Measurements from ENCODE around the gene KLF15. TPM values are rescaled to one million over a fixed set of nuclear protein-coding genes. Genes with fewer than 3 reads are reported as not detected.

Gene KLF15
- total and polyA plus RNA-seq, 2 of the 8 experiments (the other 6 are each of a cell fraction or from before 2014, with no cell fraction given): 15.7 to 19.5 TPM

DNA sequence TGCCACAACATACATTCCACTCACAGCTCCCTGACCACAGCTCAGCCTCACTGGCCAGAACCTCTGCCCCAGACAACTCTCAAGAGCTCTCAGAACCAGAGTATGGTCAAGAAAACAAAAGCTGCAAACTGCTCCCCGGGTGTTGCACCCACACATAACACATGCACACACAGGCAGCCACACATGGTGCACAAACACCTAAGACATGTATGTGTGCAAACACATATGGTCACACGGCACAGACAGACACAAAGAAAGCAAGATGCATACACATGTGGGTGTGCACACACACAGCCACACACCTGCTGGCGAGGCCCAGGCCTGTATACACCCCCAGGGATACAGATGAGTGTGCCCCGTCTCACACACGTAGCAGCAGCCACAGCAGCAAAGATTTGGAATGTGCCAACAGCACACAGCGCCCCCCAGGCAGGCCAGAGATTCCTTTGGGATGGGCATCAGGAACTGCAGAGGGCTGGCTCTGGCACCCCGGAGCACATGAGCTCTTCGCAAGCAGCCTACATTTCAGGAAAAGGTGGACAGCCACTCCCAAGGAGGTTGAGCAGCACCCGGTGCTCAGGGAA, 6.6 kb downstream of the KLF15 start:
- H4K5ac ChIP-seq (ENCODE audit: insufficient read length, low read depth, low read length): no peak overlapping the region
- 0 out of 2 replicates have a peak, but pooled peaks cover 4% of the 10 kb centered on the region for H3K79me1 ChIP-seq (ENCODE audit: low read depth, low read length)
- no peak overlapping the region for H2BK12ac ChIP-seq (ENCODE audit: low read depth, low read length)
- FAIRE-seq: no peak
- no peak overlapping the region for H3K9ac ChIP-seq (replicated peaks in 1 of 4; ENCODE audit: extremely low read depth in 1 of 4, low read depth in 3 of 4, low read length in 3 of 4)
- H4K20me1 ChIP-seq (replicated peaks in 1 of 2; ENCODE audit: control insufficient read depth in 1 of 2, insufficient read depth in 2 of 2, low read length in 2 of 2): peaks cover 0 to 25% of the 10 kb centered on the region in 2 experiments
- H3K23ac ChIP-seq (ENCODE audit: insufficient read length): no peak overlapping the region
- H3K4me1 ChIP-seq (replicated peaks in 1 of 4; ENCODE audit: control insufficient read depth in 3 of 4, insufficient read depth in 4 of 4, low read length in 3 of 4): peaks cover 0 to 9% (median 5%) of the 10 kb centered on the region in 4 experiments; a peak in 4 of 7 replicates
- H3K36me3 ChIP-seq (ENCODE audit: control insufficient read depth in 2 of 4, insufficient read depth in 4 of 4, low read length in 3 of 4): peaks cover 0 to 15% (median 10%) of the 10 kb centered on the region in 4 experiments; a peak in 5 of 8 replicates
- no peak for DNase-seq (ENCODE audit: low read depth in 1 of 2, low spot score in 2 of 2)
- no peak overlapping the region for H2BK20ac ChIP-seq (ENCODE audit: low read length)
- H4K91ac ChIP-seq (replicated peaks; ENCODE audit: insufficient read length, low read length): no peak overlapping the region
- no peak overlapping the region for H2BK120ac ChIP-seq (replicated peaks; ENCODE audit: low read depth, low read length)
- H3K4me3 ChIP-seq (ENCODE audit: extremely low read depth in 1 of 4, insufficient read depth in 2 of 4, low read depth in 3 of 4, low read length in 4 of 4): no peak overlapping the region
- H3K56ac ChIP-seq (replicated peaks; ENCODE audit: insufficient read length, low read depth, low read length): no peak overlapping the region
- H3K4me2 ChIP-seq (ENCODE audit: insufficient read depth in 1 of 2, low read depth in 2 of 2, low read length in 2 of 2): no peak overlapping the region
- peak overlapping the region; percentile 49; the same call in 1 of the 2 replicates for H2BK5ac ChIP-seq (ENCODE audit: low read depth, low read length)
- H2AFZ ChIP-seq (ENCODE audit: low read length): no peak overlapping the region
- H2BK15ac ChIP-seq (ENCODE audit: low read length): no peak overlapping the region
- no peaks in the 10 kb centered on the region for H3K27me3 ChIP-seq (replicated peaks in 1 of 4; ENCODE audit: control insufficient read depth in 3 of 4, extremely low read depth in 1 of 4, insufficient read depth in 3 of 4, low read length in 3 of 4)
- POLR2A ChIA-PET (ENCODE audit: partially characterized antibody): interaction anchor here (1.0 to 2.3 kb wide), 2 partner anchors 14 to 83 kb away, joined by 4 to 9 read pairs; no protein-coding TSS in a partner anchor
- H3K23me2 ChIP-seq (ENCODE audit: low read depth, low read length): no peaks in the 10 kb centered on the region; the same call in 1 of the 2 replicates
- no peak overlapping the region for H4K8ac ChIP-seq (ENCODE audit: extremely low read depth, insufficient read depth, low read length)
- CTCF ChIA-PET (ENCODE audit: partially characterized antibody): interaction anchor here (0.8 to 3.3 kb wide), 13 partner anchors 9 to 361 kb away, joined by 3 to 30 read pairs (median 4); partner anchors contain the start of genes CFAP100 and KLF15
- H2AK5ac ChIP-seq (ENCODE audit: low read depth, low read length): no peak overlapping the region
- no peak overlapping the region for H3K14ac ChIP-seq (ENCODE audit: insufficient read length)
- peaks cover 0 to 18% of the 10 kb centered on the region in 2 experiments; a peak in 1 of 4 replicates for H3K79me2 ChIP-seq (ENCODE audit: control insufficient read depth in 1 of 2, insufficient read depth in 2 of 2, low read length in 2 of 2)
- H3K27ac ChIP-seq (ENCODE audit: low read depth, low read length): no peak overlapping the region
- no peaks in the 10 kb centered on the region for H3K9me3 ChIP-seq (ENCODE audit: insufficient read depth in 2 of 2, low read depth in 1 of 2, low read length in 1 of 2)
- WGBS, 2 experiments (ENCODE audit: extremely low coverage in 1 of 2, insufficient coverage in 1 of 2, insufficient read length in 1 of 2, insufficient replicate concordance in 2 of 2, low coverage in 1 of 2, low lambda C conversion rate in 2 of 2, missing lambda C conversion rate in 1 of 2): 90% methylated on average over 9 of the region's 9 CpGs; no CpG with 5 or more reads in 1 of the 2 experiments
- H3K18ac ChIP-seq (ENCODE audit: extremely low read depth, low read length): no peak overlapping the region
- H3K4ac ChIP-seq (replicated peaks; ENCODE audit: insufficient read length, low read depth, low read length): no peak overlapping the region
- TF ChIP-seq JUND (IDR thresholded peaks at IDR 0.05; ENCODE audit: low read length) (no peak), SAP30 (IDR thresholded peaks at IDR 0.05; ENCODE audit: insufficient read depth, insufficient replicate concordance, low read length) (no peak), RFX5 (IDR thresholded peaks at IDR 0.05; ENCODE audit: borderline replicate concordance, low read depth, low read length) (no peak), NANOG (IDR thresholded peaks at IDR 0.05; ENCODE audit: insufficient read depth, low read depth, low read length, poor library complexity, severe bottlenecking) (no peak), CBX8 (IDR thresholded peaks at IDR 0.05; ENCODE audit: borderline replicate concordance, low read depth, low read length) (no peak), CREB1 (IDR thresholded peaks at IDR 0.05) (no peak)
- TF ChIP-seq, protein P1, sequence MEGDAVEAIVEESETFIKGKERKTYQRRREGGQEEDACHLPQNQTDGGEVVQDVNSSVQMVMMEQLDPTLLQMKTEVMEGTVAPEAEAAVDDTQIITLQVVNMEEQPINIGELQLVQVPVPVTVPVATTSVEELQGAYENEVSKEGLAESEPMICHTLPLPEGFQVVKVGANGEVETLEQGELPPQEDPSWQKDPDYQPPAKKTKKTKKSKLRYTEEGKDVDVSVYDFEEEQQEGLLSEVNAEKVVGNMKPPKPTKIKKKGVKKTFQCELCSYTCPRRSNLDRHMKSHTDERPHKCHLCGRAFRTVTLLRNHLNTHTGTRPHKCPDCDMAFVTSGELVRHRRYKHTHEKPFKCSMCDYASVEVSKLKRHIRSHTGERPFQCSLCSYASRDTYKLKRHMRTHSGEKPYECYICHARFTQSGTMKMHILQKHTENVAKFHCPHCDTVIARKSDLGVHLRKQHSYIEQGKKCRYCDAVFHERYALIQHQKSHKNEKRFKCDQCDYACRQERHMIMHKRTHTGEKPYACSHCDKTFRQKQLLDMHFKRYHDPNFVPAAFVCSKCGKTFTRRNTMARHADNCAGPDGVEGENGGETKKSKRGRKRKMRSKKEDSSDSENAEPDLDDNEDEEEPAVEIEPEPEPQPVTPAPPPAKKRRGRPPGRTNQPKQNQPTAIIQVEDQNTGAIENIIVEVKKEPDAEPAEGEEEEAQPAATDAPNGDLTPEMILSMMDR (IDR thresholded peaks at IDR 0.05; ENCODE audit: control extremely low read depth in 1 of 3, insufficient read depth in 1 of 3, low read depth in 1 of 3, low read length in 3 of 3): no peak
- TF ChIP-seq, protein P2, sequence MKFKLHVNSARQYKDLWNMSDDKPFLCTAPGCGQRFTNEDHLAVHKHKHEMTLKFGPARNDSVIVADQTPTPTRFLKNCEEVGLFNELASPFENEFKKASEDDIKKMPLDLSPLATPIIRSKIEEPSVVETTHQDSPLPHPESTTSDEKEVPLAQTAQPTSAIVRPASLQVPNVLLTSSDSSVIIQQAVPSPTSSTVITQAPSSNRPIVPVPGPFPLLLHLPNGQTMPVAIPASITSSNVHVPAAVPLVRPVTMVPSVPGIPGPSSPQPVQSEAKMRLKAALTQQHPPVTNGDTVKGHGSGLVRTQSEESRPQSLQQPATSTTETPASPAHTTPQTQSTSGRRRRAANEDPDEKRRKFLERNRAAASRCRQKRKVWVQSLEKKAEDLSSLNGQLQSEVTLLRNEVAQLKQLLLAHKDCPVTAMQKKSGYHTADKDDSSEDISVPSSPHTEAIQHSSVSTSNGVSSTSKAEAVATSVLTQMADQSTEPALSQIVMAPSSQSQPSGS (IDR thresholded peaks at IDR 0.05; ENCODE audit: low read length): no peak

Data from H1 (cell line).